Rectal smooth muscle tissue (tissue), 1 donor: Measurements from ENCODE around the gene BAG5.
A peak's percentile ranks its signal among the peaks of the same experiment; 100 is the strongest.

Source experiments
- H3K27ac ChIP-seq: one replicate; pipeline ENCODE4 v1.7.0; 2013; ENCODE audit warnings: low read depth, low read length, inconsistent platforms
- H3K27me3 ChIP-seq: one replicate; pipeline ENCODE4 v1.7.0; 2013; ENCODE audit warnings: low read length; ENCODE audit not compliant: control insufficient read depth, insufficient read depth
- H3K36me3 ChIP-seq: one replicate; pipeline ENCODE4 v1.7.0; 2013; ENCODE audit warnings: low read length; ENCODE audit not compliant: control insufficient read depth, insufficient read depth
- H3K4me1 ChIP-seq: one replicate; pipeline ENCODE4 v1.7.0; 2013; ENCODE audit warnings: low read length; ENCODE audit not compliant: control insufficient read depth, insufficient read depth
- H3K4me3 ChIP-seq: one replicate; pipeline ENCODE4 v1.7.0; 2013; ENCODE audit warnings: low read length
- H3K9ac ChIP-seq: one replicate; pipeline ENCODE4 v1.7.0; 2013; ENCODE audit warnings: low read length

BAG5 gene

DNA sequence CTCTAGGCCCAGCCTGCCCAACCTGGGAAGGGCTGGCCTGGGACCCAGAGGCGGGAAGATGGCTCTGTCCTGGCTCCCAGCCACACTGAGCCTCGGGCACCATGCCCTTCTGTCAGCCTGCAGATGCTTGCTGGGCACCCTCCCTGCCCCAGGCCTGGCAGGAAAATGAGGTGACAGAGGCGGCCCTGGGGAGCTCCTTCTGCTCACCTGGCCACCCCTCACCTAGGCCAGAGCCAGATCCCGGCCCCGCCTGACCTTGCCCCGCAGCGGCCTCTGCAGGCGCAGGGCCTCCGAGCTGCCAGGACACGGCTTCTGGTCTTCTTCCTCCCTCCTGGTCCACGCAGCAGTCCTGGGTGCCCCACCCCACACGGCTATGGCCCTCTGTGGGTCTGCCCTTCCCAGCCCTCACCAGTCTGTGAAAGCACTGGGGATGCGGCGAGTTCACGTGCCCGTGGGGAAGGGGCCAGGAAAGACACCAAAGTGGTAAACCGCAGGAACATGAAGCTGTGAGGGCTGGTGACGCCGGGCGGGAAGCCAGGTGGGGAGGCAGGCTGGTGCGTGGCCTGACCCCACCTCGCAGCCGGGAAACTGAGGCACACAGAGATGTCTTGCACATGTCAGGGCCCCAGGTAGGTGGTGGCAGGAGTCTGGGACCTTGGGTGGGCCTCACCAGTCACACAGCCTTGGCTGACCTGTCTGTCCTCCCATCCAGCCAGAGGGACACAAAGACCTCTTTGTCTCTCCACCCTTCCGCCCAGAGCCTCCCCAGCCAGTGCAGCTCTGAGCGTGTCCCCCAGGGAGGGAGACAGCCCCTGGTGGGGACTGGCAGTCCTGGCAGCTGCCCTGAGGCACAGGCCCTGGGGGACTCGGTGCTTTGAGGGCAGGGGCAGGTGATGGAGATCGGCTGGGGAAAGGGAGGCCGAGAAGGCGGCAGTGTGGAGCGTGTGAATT, 12.8 kb downstream of the BAG5 start:
- H3K27ac ChIP-seq, result peak overlapping the region; percentile 98
- peaks cover 52% of the 10 kb centered on the region for H3K4me1 ChIP-seq
- no peak overlapping the region for H3K9ac ChIP-seq
- H3K36me3 ChIP-seq, result no peaks in the 10 kb centered on the region
- no peak overlapping the region for H3K4me3 ChIP-seq
- no peaks in the 10 kb centered on the region for H3K27me3 ChIP-seq

DNA sequence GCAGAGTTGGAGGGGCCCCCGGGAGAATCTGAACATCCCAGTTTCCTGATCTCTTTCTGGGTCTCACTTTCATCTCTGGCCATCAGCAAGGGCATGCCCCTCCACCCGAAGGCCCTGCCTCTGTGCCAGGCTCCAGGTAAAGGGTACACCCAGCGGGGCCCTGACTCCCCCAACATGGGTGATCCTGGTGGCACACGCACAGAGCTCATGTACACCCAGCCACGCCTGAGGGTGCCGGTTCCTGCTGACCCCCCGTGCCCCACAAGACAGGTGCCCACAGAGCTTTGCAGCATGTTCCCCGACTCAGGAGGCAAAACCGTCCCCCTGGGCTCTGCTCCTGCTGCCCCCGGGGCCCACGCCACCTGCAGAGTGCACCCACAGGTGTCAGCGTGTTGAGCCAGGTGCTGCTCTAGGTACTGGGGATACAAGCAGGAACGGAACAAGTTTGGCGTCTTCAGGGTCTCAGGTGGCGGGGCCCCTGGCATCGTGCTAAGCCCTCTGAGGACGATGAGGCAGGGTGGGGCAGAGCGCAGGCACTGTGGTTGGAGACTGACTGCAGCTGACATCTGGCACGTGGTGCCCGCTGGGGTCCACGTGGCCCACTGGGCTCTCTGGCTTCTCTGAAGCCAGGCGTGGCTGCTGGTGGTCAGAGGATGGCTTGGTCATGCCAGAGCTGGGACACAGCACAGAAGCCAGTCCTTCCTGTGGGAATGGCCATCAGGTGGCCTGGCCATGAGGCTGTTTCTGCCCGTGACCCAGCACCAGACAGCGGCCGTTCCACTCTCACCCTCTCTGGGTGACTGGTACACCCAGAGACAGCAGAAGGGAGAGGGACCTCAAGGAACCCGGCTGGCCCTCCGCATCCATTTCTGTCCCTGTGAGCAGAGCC, 13.8 kb downstream of the BAG5 start:
- Histone ChIP-seq H3K4me1 (peaks cover 60% of the 10 kb centered on the region), H3K27ac (peak overlapping the region; percentile 98), H3K4me3 (no peak overlapping the region), H3K27me3 (no peaks in the 10 kb centered on the region), H3K9ac (no peak overlapping the region), H3K36me3 (no peaks in the 10 kb centered on the region)

DNA sequence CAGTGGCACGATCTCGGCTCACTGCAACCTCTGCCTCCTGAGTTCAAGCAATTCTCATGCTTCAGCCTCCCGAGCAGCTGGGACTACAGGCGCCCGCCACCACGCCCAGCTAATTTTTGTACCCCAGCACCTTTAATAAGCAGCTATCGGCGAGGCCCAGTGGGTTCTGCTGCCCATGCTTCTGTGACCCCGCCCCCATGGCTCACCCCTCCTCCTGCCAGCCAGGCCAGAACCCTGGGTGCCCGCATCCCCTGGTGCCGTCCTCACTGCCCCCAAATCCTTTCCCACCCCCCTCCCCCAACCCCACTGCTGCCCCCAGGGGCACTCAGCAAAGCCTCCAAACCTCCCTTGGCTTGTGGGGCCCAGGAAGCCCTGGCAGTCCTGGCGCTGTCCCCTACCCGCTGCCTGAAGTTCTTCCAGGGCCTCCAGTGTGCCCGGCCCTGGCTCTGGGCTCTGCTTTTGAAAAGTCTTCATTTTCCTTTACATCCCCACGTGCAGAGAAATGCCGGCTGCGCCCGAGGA, 14.5 kb downstream of the BAG5 start:
- Histone ChIP-seq H3K4me3 (no peak overlapping the region), H3K4me1 (peaks cover 67% of the 10 kb centered on the region), H3K36me3 (no peaks in the 10 kb centered on the region), H3K27me3 (no peaks in the 10 kb centered on the region), H3K9ac (no peak overlapping the region), H3K27ac (peak overlapping the region; percentile 4)

DNA sequence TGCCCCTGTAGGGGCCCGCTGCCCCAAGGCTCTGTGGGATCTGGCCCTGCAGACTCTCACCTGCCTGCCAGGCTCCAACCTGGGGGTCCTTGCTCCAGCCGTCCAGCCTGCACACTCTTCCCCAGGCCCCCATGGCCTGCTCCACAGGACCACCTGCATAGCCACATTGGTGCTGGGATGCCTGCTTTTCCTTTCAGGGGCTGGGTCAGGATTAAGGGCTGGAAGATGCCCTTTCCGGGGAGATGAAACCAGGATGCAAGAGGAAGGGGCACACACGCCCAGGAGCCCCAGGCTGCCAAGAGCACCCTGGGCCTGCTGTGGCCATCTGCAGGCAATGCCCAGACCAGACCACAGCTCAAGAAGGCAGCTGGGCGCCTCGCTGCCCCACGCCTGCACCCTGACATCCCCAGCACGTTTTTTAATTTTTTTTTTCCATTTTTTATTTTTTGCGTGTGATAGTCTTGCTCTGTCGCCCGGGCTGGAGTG, 15.0 kb downstream of the BAG5 start:
- Histone ChIP-seq H3K9ac (no peak overlapping the region), H3K27ac (peak overlapping the region; percentile 21), H3K27me3 (no peaks in the 10 kb centered on the region), H3K4me3 (no peak overlapping the region), H3K4me1 (peaks cover 68% of the 10 kb centered on the region), H3K36me3 (no peaks in the 10 kb centered on the region)

DNA sequence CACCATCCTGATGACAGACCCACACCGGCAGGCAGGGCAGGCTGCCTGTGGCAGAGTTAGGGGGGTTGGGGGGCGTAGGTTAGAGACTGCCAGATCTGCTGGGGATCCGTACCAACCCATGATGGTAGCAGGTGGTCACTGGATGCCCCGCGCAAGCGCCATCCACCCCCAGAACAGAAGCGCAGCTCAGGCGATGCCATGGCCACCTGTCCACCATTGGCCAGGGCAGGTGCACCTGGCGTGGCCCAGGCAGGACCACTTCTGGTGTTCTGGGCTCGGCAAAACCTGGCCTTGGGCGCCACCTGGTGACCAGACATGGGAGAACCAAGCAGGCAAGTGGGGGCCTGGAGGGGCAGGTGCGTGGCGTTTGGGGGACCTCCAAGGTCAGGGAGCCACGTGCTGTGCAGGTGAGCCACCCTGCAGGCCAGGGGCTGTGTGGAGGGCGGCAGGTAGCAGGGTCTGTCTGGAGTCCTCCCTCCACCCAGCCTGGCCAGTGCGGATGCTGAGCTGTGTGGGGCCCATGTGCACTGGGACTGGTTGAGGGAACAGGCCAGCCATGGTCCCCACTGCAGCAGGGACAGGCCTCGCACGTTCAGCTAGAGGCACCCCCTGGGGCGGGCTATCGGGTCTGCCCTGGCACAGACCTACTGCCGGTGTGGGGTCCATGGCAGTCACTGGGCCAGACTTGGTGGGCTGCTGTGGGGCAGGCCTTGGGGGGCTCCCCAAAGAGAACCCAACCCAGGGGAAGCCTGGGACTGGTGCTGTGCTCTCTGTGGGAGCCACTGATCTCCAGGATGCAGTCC, 15.6 kb downstream of the BAG5 start:
- Histone ChIP-seq H3K9ac (no peak overlapping the region), H3K4me1 (peaks cover 68% of the 10 kb centered on the region), H3K27me3 (no peaks in the 10 kb centered on the region), H3K36me3 (no peaks in the 10 kb centered on the region), H3K27ac (peak overlapping the region; percentile 21), H3K4me3 (no peak overlapping the region)

DNA sequence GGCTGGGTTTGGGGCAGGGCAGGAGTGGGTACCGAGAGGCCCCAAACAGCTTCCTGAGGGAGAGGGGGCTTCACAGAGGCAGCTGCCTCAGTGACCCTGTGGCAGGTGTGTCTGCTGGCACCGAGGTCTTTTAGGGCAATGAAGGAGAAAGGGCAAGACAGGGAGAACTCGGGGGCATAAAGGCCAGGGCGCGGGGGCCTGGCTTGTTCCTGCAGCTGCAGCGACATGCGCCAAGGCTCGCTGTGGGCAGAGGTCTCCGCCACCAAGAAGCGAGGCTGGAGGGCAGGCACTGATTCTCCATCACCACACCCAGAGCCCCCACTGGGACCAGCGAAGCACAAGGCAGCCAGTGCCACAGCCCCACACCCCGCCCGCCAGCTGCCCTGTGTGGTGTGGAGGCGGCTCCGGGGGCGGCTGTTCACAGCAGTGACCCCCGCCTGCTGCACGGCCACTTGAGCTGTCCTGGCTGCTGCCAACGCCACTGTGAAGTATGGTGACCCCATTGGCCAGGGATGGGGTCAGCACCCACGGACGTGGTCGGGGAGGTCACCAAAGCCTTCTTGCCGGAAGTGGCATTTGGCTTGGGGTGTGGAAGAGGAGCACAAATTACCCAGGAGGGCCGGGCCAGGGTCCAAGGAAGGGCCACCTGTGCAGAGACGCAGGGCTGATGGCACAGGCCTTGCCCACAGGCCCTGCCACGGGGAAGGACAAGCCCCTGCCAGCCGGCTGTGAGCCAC, 16.4 kb downstream of the BAG5 start:
- H3K27ac ChIP-seq, result no peak overlapping the region
- H3K4me1 ChIP-seq, result peaks cover 68% of the 10 kb centered on the region

DNA sequence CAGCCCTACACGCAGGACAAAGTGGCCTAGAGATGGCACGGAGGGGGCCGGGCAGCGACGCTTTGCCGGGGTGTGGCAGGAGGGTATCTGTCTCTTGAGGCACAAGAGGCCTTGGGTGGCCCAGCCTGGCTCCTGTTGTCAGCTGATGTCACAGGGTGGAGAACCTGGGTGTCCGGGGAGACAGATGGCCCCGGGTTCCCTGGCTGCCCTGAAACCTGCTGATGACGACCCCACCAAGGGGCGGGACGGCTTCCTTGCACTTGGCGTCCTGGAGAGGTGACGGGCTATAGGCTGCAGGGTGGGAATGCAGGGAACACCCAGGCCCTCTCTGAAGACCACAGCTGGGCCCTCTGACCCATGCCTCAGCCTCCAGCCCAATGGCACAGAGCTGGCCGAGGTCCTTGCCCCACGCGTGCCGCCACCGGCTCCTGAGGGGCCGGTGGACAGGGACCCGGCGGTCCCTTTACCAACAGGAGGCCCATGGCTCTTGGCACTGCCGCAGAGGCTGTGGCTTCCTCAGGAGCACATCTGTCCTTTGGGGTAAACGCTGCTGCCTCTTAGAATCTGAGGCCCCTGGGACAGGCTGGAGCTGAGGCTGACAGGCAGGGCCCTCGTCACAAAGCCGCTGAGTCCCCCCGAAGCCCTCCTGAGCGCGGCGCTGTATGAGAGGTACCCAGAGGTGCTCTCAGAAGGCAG, 17.1 kb downstream of the BAG5 start:
- H3K4me1 ChIP-seq, result peaks cover 68% of the 10 kb centered on the region
- H3K9ac ChIP-seq, result no peak overlapping the region
- no peaks in the 10 kb centered on the region for H3K36me3 ChIP-seq
- peak overlapping the region; percentile 85 for H3K27ac ChIP-seq
- no peak overlapping the region for H3K4me3 ChIP-seq
- H3K27me3 ChIP-seq, result no peaks in the 10 kb centered on the region

More for the DNA sequence above, 16.4 kb downstream of the BAG5 start:
- Histone ChIP-seq H3K27me3 (no peaks in the 10 kb centered on the region), H3K4me3 (no peak overlapping the region), H3K9ac (no peak overlapping the region), H3K36me3 (no peaks in the 10 kb centered on the region)

DNA sequence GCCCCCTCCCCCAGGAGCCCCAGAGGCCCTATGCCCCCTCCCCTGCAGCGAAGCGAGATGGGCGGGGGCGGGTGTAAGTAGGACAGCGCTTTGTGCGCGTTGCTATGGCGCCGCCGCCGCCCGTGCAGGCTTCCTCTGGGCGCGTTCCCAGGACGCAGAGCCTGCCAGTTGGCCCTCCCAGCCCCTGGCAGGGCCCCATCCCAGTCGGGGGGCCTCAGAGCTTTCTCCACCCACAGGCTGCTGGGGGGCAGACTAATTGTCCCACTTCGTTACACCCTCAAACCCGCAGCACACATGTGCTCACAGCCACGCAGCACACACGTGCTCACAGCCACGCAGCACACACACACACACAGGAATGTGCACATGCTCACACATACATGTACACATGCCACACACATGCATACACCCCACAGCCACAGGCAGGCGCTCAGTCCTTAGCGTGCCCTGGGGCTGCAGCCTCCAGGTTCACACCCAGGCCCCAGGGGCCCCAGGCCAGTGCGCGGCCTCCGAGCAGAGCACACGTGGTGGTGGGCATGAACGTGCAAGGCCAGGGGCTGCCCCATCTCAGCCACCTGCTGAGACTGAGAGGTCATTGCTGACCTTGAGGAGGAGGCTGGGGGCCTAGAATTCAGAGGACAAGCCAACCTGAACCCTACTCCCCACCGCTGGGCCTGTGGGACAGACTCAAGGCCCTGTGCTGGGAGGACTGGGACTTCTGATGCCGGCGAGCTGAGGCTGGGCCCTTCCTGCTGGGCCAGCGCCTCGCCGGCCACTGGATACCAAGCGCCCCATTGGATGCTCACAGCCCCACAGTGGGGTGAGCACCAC, 17.9 kb downstream of the BAG5 start:
- Histone ChIP-seq H3K36me3 (no peaks in the 10 kb centered on the region), H3K9ac (no peak overlapping the region), H3K4me3 (peak overlapping the region; percentile 26), H3K27ac (peak overlapping the region; percentile 85), H3K4me1 (peaks cover 64% of the 10 kb centered on the region), H3K27me3 (no peaks in the 10 kb centered on the region)

DNA sequence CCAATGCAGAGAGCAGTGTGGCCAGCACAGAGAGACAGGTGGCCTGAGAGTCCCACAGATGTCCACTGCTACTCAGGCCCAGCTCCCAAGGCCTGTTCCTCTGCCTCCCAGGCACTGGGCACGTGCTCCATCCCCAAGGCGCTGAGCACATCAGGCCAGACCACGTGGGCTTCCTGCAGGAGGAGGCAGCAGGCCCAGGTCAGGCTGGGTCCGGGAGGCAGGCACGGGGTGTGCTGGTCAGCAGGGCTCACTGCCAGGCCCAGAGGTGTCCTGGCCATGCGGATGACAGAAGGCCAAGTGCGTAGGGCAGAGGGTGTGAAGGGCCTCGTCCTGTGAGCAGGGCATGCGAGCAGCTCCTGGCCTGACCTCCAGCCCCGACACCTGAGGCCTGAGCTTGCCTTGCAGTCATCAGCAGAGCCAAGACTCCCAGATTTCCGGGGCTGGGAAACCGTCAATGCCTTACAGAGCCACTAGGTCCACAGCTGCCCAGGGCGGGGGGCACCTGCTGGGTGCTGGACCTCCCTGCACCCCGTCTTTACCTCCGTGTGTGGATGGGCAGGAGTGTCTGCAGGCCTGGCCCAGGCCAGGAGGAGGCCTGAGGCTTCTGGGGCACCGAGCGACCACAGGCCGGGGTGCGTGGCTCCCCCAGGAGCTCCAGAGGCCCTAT, 18.6 kb downstream of the BAG5 start:
- H3K36me3 ChIP-seq, result no peaks in the 10 kb centered on the region
- H3K9ac ChIP-seq, result no peak overlapping the region
- H3K4me1 ChIP-seq, result peaks cover 63% of the 10 kb centered on the region
- H3K27me3 ChIP-seq, result no peaks in the 10 kb centered on the region
- peak overlapping the region; percentile 85 for H3K27ac ChIP-seq
- H3K4me3 ChIP-seq, result no peak overlapping the region

DNA sequence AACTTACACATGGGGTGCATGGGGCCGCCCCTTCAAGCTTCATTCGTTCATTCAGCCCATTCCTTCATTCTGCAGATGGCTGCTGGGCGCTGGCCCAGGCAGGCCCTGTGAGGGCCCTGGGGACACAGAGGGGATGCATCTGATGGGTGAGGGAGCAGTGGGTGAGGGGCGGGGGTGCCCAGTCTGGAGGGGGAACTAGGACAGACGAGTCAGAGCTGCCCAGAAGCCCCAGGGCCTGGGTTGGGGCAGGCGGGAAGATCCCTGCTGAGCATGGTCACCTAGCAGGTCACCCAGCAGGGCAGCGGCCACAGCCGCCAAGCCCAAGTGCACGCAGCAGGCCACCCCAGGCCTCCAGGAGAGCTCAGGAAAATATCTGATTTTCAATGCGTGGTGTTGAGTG, 19.3 kb downstream of the BAG5 start:
- H3K36me3 ChIP-seq, result no peaks in the 10 kb centered on the region
- H3K4me3 ChIP-seq, result no peak overlapping the region
- H3K27me3 ChIP-seq, result no peaks in the 10 kb centered on the region
- H3K4me1 ChIP-seq, result peaks cover 68% of the 10 kb centered on the region
- peak overlapping the region; percentile 85 for H3K27ac ChIP-seq
- no peak overlapping the region for H3K9ac ChIP-seq
